ENCODE measurements around the gene ARL6. TPM values are rescaled to one million over a fixed set of nuclear protein-coding genes. Genes with fewer than 3 reads are reported as not detected.

Gene ARL6
- 10 to 100 TPM; 17.5 to 17.8 (median 17.8) TPM for polyA plus RNA-seq (ENCODE audit: insufficient read length in 3 of 3)

DNA sequence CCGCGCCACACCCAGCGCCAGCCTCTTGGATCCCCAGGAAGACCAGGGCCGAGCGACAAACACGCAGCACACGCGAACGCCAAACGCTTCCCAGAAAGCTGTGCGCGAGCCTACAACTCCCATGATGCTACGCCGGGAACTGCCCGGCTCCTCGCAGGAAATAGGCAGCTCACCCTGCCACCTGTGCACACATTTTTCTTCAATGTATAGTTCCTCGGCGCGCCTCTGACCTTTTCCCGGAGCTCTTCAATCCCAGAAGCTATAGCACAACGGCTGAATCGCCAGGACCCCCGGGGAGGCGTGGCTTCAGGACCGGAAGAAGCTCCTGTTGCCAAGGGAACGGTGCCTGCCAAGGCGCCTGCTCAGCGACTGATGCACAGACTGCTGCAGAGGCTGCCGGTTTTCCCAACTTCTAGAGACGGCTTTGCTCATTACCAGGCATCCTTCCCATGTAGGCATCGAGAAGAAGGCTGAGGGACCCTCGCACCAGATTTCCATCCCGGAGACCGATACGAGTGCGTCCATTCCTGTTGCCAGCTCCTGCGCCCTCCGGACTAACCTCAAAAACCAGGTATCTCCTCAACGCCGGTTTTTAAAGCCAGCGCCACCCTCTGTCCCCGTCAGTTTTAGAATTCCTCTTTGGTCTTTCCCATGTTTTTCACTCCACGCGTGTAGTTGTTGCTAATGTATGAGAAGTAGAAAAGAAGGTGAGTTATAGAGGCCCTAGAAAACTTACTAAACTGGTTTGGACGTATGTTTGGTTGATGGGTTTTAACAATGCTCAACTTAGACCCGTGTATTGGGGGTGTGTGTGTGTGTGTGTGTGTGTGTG is at the start of gene ARL6:
TSS of gene ARL6 (plus strand) at position 352 of the 832 bp plus-strand sequence. CDS start 3,350 bp downstream, outside the sequence.
- DNase-seq (ENCODE audit: low read depth in 3 of 3, low spot score in 2 of 3), result peak; percentile 74 to 78 (median 75)

DNA sequence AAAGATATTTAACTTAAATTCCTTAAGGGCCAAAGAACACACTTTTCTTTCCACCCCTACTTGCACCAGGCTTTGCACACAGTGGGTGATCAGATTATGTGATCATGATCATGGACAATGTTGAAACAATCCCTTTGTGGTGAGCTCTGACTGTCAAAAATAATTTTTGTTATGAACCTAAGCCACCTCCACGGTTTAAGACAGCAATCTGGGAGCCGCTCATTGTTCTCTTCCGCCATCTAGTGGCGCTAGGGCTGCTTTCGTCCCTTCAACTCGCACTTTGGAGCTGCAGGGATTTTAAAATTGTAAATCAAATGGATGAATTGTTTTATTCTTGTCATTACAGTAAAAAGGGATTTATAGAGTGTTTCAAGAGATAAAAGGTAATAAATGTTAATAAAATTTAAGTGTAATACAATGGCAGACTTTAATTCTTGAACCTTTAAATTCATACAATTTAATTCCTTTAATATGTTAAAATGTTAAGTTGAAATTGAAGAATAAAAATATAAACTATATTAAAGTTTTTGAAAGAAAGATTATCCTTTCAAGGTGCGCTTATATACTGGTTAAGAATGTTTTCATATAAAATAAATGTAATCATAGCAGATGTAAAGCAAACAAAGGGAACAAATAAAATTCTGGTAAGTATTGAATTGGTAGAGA is 45.3 kb upstream of the ARL6 start:
- DNase-seq (ENCODE audit: low read depth in 3 of 3, low spot score in 2 of 3), result peak; percentile 36 to 47 (median 45)

DNA sequence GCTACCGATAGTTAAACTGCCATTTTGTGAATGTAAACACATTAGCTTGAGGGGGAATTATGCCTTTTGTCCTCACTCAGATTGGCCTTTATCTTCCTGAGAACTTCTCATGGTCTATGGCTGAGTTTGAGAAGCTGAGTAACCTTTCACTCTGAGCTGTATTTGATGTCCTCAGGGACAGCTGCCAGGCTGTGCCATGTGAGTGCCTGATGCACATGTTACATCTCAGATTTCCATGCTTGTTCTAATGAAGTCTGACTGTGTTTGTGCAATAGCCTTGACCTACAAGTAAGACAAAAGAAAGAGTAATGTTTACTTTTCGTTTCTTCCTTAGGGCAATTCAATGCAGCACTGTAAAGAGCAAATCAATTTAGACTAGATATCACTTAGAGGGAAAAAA is 44.1 kb upstream of the ARL6 start:
- DNase-seq (ENCODE audit: low read depth in 3 of 3, low spot score in 2 of 3), result no peak

GRCh38 chr3:97721446-97721845 is 43.1 kb upstream of the ARL6 start:
- no peak for DNase-seq (ENCODE audit: low read depth in 3 of 3, low spot score in 2 of 3)

- peak; percentile 44 to 67 (median 52) for DNase-seq (ENCODE audit: low read depth in 3 of 3, low spot score in 2 of 3)
These were observed 27.6 kb upstream of the ARL6 start for GRCh38 chr3:97736928-97737327.

- DNase-seq (ENCODE audit: low read depth in 3 of 3, low spot score in 2 of 3), result no peak
These were observed 25.8 kb upstream of the ARL6 start for GRCh38 chr3:97738761-97739160.

DNA sequence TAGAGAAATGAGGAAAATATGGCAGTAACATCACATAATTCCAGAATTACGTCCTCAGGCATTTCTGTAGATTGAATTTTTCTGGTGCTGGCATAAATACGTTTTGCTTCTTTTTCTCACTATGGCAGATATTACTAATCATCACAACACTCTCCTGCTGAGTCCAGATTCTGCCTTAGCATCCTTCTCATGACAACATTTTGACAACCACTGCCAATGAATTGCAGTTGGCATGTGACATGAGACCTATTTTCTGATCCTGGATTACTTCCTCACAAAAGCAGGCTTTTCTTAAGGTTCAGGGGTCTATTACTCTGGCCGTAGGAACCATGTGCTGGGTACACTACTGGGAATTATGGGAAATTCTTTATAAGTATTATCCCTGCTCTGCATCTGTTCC is 22.5 kb upstream of the ARL6 start:
- DNase-seq (ENCODE audit: low read depth in 3 of 3, low spot score in 2 of 3), result no peak

GRCh38 chr3:97744289-97744688 is 20.3 kb upstream of the ARL6 start:
- no peak for DNase-seq (ENCODE audit: low read depth in 3 of 3, low spot score in 2 of 3)

DNA sequence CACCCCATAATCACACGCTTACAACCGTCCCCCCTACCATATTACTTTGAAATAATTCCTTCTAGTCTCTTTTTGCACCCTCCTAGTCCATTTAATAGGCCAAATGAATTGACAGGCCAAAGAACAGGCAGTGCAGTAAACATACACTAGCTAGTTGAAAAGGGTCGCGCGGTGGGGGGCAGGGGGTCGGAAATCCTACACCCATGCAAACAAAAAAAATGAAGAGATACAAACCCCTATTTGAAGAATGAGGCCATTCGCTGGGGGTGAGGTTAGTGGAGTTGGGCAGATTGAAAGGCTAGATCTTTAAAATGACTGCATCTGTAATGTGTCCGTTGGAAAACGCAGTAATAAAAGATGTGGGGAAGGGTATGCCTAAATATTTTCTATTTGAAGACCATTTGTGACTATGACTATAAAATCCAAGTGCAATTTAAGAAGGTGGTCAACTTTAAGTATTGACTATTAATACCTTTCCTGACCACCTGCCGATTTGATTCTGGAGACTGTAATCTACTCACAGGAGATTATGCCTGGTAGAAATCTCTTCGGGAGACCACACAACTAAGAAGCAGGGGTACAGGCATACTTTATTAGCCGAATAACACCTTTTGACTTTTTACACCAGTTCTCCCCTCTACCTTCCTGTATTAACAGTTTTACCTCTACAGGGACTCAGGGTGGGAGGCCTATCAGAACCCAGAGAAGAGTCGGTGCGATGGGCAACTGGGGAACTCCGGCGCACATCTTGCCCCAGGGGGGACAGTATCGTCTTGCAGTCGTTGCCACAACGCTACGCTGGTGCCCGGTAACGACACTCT is 762 bp upstream of the ARL6 start:
- DNase-seq (ENCODE audit: low read depth in 3 of 3, low spot score in 2 of 3), result peak in 1 of 3 donors; percentile 4

DNA sequence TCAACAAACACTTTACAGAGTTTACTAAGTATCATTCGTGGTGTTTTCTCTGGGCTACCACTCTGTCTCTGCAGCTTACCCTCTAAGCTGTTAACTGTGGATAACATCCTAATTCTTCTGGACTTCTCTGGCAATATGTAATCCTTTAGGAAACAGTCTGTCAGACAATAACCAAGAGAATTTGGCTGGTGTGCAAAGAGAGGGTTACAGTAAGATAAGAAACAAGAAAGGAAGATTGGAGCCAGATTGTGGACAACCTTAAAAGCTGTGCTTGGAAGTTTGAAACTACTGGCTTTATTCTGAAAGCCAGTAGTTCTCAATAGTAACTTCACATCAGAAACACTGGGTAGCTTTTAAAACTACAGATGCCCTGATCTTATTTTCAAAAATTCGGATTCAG is 778 bp downstream of the ARL6 start:
- no peak for DNase-seq (ENCODE audit: low read depth in 3 of 3, low spot score in 2 of 3)

GRCh38 chr3:97772926-97773325 is 8.4 kb downstream of the ARL6 start:
- DNase-seq (ENCODE audit: low read depth in 3 of 3, low spot score in 2 of 3), result no peak

DNA sequence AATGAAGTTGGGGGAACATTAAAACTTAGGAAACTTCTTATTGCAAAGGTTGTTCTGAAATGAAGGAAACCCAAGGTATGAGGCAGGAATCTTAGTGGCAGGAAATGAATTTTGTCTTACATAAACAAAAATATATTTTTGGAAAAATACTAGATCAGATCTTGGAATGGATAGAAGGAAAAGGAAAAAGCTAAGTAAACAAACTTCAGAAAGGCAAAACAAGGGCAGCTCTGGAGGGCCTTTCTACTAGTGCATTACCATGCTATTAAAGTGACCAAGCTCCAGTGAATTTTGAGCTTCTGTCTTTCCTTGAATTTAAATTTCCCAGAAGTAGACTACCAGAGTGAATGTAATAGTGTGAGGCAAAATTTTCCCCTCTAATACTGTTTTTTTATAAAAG is 13.6 kb downstream of the ARL6 start:
- DNase-seq (ENCODE audit: low read depth in 3 of 3, low spot score in 2 of 3), result no peak

DNA sequence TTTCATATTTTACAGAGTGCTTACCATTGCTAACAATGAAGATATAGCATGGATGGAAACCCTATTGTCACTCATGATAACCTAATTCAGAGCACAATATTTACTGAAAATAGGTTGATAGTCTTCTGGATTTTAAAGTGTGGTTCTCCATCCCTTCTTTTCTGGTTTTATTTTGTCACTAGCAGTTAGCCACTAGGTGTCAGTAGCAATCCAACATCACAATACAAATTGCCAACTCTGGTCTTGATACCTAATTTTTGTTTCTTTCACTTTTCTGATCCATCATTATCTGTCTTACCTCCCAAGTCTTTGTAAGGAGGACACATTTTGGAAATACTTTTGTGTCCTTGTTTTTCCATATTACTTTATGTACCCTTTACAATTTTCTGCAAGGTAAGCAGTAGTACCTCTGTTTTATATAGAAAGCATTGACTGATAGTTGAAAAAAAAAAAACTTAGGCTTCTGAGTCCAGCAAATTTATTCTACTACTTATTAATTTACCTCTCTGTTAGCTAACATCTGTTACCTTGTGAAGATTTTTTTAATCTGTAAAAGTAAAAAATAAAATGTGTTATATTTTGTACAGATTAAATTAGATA is 29.0 kb downstream of the ARL6 start:
- peak; percentile 23 to 40 (median 32) for DNase-seq (ENCODE audit: low read depth in 3 of 3, low spot score in 2 of 3)

DNA sequence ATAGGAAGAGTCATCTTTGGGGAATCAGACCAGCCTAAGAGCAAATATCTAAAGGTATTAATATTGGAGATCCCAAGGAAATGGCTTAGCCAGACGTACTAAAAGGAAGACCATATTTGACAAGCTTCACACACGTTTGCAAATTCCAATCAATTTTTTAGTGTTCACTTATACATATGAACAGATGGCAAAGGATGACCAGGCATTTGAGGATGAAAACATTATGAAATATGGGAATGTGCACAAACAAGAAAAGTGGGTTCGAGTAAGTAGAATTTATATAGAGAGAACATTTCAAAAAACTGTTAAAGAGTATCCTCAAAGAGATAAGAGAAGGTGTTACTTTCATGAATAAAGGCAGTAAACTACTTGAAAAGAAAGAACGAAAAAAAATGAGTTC is 31.4 kb downstream of the ARL6 start:
- DNase-seq (ENCODE audit: low read depth in 3 of 3, low spot score in 2 of 3), result no peak

GRCh38 chr3:97804471-97804870 is 39.9 kb downstream of the ARL6 start:
- DNase-seq (ENCODE audit: low read depth in 3 of 3, low spot score in 2 of 3), result no peak

GRCh38 chr3:97810779-97811390 is 46.3 kb downstream of the ARL6 start:
- DNase-seq (ENCODE audit: low read depth in 3 of 3, low spot score in 2 of 3), result no peak

DNA sequence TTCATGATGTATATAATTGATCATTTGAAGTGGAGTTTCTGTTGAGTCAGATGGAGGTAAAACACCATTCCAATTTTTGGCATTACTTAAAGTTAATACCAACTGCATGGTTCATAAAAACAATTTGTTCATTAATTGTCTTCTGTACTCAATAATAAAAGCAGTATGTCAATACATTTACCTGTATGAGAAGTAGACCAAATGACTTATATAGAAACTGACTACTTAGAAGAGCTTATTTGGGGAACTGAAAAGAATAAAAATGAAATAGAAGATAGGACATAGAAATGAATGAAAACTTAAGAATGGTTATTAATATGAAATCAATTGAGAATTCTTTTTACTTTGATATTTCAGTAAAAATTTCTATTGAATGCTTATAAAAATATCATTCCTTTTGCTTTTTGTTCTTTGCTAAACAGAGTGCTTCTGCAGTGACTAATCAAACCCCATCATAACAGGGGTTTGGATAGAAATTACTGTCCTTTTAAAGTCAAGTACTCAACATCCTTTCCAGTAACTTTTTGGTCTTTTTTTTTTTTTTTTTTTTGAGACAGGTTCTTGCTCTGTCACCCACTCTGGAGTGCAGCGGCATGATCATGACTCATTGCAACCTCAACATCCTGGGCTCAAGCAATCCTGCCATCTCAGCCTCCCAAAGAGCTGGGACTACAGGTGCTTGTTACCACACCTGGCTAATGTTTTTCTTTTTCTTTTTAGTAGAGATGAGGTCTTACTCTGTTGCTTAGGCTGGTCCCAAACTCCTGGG is 50.8 kb downstream of the ARL6 start:
- no peak for DNase-seq (ENCODE audit: low read depth in 3 of 3, low spot score in 2 of 3)

GRCh38 chr3:97816811-97817210 is 52.3 kb downstream of the ARL6 start:
- DNase-seq (ENCODE audit: low read depth in 3 of 3, low spot score in 2 of 3), result no peak

GRCh38 chr3:97817965-97818364 is 53.4 kb downstream of the ARL6 start:
- DNase-seq (ENCODE audit: low read depth in 3 of 3, low spot score in 2 of 3), result no peak

GRCh38 chr3:97820780-97821179 is 56.2 kb downstream of the ARL6 start:
- no peak for DNase-seq (ENCODE audit: low read depth in 3 of 3, low spot score in 2 of 3)

Measured in right renal cortex interstitium (tissue), 3 donors.